Measurements from ENCODE around the gene SYNDIG1L.

The SYNDIG1L gene

DNA sequence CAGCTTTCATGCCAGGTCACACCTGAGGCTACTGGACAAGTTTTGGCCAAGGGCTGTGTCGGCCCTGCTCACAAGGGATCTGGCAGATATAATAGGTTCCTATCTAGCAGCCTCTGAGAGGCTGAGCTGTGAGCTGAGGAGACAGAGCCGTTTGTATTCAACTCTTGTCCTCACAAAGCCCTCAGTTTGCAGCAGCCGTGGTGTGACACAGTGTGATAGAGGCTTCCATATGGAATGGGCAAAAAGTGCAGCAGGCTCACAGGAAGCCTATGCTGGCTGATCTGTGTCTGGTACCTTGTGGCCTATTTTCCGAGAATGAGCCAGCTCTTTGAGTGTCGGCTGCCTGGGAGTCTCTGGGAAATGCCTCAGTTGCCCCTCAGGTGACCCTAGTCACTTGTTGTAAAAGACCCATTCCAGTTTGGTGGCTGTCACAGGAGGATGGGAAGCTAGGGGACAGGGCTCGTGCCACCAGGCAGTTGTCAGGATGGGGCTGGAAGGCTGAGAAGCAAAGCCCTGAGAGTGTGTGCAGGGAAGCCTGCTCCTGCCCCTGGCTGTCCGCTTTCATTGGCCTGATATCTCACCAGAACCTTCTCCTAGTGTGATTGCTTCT lies 61.6 kb downstream of the SYNDIG1L start:
- in situ Hi-C loops (cut with HindIII; ENCODE audit: low sequenced_read_pairs): no loop called here

DNA sequence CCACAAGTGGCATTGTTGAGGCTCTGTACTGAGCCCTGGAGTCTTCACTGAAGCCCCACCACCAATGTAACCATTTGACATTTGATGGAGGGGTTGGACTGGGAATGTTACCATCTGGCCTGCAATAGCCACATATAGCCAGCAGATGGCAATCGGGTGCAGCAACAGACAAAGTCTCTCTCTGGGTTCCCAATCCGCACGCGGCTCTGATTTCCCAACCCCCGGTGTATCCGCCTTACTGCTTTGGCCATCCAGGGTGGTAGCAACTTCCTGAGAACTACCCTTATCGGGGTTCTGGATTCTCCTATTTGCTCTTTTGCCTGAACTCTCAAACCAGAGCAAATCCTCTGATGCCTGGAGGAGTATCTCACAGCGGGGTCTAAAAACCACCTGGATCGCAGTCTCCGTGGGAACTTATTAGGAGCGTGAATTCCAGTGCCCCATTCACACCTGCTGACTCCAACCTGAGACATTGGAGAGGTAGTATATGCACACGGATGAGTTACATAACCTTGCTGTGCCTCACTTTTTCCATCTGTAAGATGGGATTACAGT lies 63.6 kb downstream of the SYNDIG1L start:
- in situ Hi-C loops (cut with HindIII; ENCODE audit: low sequenced_read_pairs): no loop called here

DNA sequence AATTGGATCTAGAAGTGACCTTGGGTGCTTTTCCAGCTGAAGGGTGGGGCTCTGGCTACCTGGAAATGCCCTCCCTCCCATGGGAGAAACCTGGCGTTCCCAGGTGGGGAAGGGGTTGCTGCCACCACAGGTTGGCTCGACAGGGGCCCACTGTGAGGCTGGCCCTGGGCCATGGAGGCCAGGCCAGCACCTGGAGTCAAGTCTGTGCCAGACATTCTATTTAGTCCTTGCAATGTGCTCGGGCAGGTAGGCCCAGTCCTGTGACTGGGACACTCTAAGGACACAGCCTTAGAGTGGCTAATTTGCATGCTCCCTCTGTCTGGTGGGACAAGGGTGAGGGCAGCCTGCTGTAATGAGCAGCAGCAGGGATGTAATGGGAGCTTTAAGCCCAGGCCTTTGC lies 65.8 kb downstream of the SYNDIG1L start:
- in situ Hi-C loops (cut with HindIII; ENCODE audit: low sequenced_read_pairs): no loop called here

DNA sequence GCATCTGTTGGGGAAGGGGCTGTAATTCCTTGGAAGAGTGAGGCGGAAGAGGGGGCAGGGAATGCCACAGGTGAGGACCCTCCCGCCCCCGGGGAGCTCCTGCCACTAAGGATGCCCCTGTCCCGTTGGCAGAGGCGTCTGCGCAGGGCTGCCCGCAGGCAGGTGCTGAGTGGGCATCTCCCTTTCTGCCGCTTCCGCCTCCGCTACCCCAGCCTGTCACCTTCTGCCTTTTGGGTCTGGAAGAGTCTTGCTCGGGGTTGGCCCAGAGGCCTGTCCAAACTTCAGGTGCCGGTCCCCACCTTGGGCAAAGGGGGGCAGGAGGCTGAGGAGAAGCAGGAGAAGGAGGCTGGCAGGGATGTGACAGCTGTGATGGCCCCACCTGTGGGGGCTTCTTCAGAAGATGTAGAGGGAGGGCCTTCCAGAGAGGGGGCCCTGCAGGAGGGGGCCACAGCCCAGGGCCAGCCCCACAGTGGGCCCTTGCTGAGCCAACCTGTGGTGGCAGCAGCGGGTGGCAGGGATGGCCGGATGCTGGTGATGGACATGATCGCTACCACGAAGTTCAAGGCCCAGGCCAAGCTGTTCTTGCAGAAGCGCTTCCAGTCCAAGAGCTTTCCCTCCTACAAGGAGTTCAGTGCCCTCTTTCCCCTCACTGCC lies 67.7 kb downstream of the SYNDIG1L start:
- in situ Hi-C loops (cut with HindIII; ENCODE audit: low sequenced_read_pairs): loop anchor here (10.0 kb wide), 2 partner anchors 64 to 126 kb away; no protein-coding TSS in a partner anchor

DNA sequence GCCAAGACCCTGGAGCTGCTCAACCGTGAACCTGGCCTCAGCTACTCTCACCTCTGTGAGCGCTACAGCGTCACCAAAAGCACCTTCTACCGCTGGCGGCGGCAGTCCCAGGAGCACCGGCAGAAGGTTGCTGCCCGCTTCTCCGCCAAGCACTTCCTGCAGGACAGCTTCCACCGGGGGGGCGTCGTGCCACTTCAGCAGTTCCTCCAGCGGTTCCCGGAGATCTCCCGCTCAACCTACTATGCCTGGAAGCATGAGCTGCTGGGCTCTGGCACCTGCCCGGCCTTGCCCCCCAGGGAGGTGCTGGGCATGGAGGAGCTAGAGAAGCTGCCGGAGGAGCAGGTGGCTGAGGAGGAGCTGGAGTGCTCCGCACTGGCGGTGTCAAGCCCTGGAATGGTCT lies 68.4 kb downstream of the SYNDIG1L start:
- in situ Hi-C loops (cut with HindIII; ENCODE audit: low sequenced_read_pairs): loop anchor here (10.0 kb wide), 2 partner anchors 63 to 127 kb away; no protein-coding TSS in a partner anchor

DNA sequence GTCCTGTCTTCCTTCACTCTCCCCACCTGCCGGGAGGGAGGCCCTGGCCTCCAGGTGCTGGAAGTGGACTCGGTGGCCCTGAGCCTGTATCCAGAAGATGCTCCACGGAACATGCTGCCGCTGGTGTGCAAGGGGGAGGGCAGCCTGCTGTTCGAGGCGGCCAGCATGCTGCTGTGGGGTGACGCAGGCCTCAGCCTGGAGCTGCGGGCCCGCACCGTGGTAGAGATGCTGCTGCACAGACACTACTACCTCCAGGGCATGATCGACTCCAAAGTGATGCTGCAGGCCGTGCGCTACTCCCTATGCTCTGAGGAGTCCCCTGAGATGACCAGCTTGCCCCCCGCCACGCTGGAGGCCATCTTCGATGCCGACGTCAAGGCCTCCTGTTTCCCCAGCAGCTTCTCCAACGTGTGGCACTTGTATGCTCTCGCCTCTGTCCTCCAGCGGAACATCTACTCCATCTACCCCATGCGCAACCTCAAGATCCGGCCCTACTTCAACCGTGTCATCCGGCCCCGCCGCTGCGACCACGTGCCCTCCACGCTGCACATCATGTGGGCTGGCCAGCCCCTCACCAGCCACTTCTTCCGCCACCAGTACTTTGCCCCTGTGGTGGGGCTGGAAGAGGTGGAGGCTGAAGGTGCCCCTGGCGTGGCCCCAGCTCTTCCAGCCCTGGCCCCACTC lies 69.0 kb downstream of the SYNDIG1L start:
- in situ Hi-C loops (cut with HindIII; ENCODE audit: low sequenced_read_pairs): loop anchor here (10.0 kb wide), 2 partner anchors 62 to 128 kb away; no protein-coding TSS in a partner anchor
